B cell (primary cell): ENCODE measurements around the gene TTLL5.

Experiments used
- CTCF ChIP-seq: fragments of 200-600 bp; IDR thresholded peaks from one replicate; pipeline ENCODE4 v1.8.0; 2022; ENCODE audit warnings: antibody characterized with exemption, mild to moderate bottlenecking
- EZH2 ChIP-seq: IDR thresholded peaks from 2 replicates; pipeline ENCODE4 v1.6.1; 2012; ENCODE audit warnings: borderline replicate concordance, low read depth, mild to moderate bottlenecking, moderate library complexity, low read length; ENCODE audit not compliant: insufficient read depth, poor library complexity, severe bottlenecking

GRCh38 chr14:75742867-75743266 is 81.8 kb downstream of the TTLL5 start:
- TF ChIP-seq CTCF (no peak), EZH2 (no peak)
